Keratinocyte (primary cell): ENCODE data around the gene GAREM1.

ENCODE experiments used
- EZH2 ChIP-seq: IDR thresholded peaks from one replicate; pipeline ENCODE4 v1.6.1; 2012; ENCODE audit warnings: inconsistent platforms, mild to moderate bottlenecking, low read length, moderate library complexity
- TF ChIP-seq, protein P1 (sequence below), 3 experiments: IDR thresholded peaks in 1 of 3; conservative IDR thresholded peaks in 1 of 3; optimal IDR thresholded peaks in 1 of 3; 2 replicates in 2 of 3; 3 replicates in 1 of 3; pipeline versions ENCODE3 to v1.5.1; 2011; ENCODE audit warnings: low read length in 3 of 3, mild to moderate bottlenecking in 3 of 3, moderate library complexity in 2 of 3, control low read depth in 1 of 3, inconsistent platforms in 1 of 3; ENCODE audit not compliant: insufficient read depth in 2 of 3; ENCODE audit errors: extremely low read depth in 1 of 3

DNA sequence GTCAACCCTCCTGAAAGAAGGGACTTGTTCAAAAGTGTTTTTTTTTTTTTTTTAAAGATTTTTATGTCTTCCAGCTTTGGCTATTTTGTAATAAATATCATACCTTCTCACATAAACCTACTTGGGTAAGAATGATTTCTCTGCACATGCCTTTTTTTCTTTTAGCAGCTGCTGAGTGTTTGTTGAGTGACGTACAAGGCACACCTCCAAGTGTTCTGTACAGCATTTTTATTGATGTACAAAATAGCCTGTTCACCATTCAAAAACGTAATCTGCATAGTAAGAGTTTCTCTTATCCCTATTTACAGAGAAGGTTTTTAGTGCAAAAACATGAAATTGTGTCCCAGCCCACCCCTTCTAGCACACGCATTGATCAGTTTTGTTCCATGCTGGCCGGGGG is 203.2 kb downstream of the GAREM1 start:
- TF ChIP-seq, protein P1, sequence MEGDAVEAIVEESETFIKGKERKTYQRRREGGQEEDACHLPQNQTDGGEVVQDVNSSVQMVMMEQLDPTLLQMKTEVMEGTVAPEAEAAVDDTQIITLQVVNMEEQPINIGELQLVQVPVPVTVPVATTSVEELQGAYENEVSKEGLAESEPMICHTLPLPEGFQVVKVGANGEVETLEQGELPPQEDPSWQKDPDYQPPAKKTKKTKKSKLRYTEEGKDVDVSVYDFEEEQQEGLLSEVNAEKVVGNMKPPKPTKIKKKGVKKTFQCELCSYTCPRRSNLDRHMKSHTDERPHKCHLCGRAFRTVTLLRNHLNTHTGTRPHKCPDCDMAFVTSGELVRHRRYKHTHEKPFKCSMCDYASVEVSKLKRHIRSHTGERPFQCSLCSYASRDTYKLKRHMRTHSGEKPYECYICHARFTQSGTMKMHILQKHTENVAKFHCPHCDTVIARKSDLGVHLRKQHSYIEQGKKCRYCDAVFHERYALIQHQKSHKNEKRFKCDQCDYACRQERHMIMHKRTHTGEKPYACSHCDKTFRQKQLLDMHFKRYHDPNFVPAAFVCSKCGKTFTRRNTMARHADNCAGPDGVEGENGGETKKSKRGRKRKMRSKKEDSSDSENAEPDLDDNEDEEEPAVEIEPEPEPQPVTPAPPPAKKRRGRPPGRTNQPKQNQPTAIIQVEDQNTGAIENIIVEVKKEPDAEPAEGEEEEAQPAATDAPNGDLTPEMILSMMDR (optimal IDR thresholded peaks at IDR 0.05 in 1 of 3, IDR thresholded peaks at IDR 0.05 in 1 of 3, conservative IDR thresholded peaks at IDR 0.05 in 1 of 3; ENCODE audit: extremely low read depth in 1 of 3, insufficient read depth in 2 of 3, low read length in 3 of 3): no peak
- TF ChIP-seq EZH2: no peak
